Measurements from ENCODE around the gene STAB1.

- TF ChIP-seq POLR2A (IDR thresholded peaks at IDR 0.05; ENCODE audit: low read length) (no peak), GATA1 (IDR thresholded peaks at IDR 0.05; ENCODE audit: low read depth, low read length) (no peak)
Observed at GRCh38 chr3:52453496-52454249, 41.5 kb upstream of the STAB1 start, which contains the start of gene TNNC1.

Data from erythroblast (primary cell).